Brain pericyte (primary cell): ENCODE measurements around the gene TSN.

Source experiments
- DNase-seq: peaks from one replicate; pipeline ENCODE4 v3.0.0-alpha.2; 2012; ENCODE audit warnings: low read depth, low spot score

The TSN gene

DNA sequence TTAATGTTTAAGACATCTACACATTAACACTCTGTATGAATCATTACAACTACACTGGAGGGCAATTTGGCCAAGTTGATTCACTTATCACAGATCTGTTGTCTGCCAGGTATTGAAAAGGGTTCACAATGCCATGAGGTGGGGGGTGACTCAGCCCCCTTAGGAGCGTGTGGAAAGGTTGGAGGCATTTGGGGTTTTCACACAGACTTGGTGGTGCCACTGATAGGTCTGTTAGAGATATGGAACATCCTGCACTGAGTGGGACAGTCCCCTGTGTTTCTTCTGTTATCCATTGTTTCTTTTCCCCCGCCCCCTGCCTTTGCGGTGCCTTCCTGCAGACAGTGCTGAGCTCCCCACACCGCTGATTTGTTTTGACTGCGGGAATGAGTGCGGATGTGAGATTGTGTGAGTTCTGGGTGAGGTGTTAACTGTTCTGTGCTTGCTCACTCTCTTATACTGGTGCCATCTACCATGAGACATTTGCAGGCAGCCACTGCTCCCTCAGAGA is 9.3 kb upstream of the TSN start:
- no peak for DNase-seq

DNA sequence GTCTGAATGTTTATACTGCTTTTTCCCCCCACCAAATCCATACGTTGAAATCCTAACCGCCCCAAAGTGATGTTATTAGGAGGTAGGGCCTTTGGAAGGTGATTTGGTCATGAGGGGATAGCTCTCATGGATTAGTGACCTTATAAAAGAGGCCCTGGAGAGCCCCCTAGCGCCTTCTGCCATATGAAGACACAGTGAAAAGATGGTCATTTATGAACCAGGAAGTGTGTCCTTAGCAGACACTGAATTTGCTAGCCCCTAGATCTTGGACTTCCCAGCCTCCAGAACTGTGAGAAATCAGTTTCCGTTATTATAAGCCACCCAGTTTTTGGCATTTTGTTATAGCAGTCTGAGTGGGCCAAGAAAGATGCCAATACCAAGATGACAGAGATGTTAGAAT is 7.2 kb upstream of the TSN start:
- DNase-seq: no peak

DNA sequence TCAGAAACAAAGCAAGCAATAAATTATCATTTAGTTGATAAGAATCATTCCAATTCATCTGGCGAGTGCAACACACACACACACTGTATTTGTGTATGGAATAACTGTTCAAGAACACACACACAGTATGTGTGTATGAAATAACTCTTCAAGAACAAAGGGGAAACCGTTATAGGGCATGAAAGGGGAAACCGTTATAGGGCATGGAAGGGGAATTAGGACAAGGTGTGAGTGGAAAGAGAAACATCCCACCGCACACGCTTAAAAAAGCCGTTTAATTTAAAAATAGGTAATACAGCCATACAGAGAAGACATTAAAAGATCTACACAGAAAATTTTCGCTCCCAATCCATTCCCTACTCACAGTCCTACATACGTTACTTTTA is 607 bp upstream of the TSN start:
- no peak for DNase-seq

DNA sequence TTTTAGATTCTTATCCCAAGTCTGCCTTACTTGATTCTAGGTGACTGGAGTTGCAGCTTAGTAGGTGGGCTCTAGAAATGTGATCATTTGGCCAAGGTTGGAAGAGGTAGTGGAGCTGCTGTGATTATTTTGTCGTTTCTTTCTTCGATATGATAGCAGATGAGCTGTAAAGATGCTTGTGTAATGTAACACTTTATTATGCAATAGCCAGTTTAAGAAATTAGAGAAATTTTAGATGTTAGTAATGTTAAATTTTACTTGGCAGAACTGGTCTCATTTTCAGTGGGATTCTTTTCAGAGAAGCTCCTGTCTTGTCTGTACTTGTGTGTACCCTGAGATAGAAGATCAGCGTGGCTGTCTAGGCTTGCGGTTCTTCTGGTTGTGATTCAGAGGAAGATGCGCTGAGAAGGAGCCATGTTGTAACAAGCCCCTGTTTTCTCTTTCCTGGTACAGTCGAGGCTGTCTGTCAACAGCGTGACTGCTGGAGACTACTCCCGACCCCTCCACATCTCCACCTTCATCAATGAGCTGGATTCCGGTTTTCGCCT is 9.3 kb downstream of the TSN start:
- DNase-seq: no peak

DNA sequence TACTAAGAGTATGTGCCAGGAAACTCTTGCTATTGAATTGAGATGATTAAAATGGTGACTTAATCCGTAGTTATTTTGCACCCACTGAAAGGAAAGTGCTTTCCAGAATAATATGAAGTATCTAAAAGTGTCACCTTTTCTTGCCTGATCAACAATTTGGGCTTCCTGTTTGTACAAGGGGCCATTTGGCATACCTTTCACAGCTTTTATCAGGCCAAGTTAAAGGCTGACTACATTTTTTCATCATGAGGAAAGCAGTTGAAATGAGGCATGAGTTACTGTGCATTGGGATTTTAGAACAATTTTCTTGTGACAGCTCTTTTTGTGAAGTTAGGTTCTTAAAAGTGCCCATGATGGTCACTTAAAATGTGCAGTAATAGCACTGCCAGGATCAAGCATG is 11.2 kb downstream of the TSN start:
- DNase-seq: no peak

DNA sequence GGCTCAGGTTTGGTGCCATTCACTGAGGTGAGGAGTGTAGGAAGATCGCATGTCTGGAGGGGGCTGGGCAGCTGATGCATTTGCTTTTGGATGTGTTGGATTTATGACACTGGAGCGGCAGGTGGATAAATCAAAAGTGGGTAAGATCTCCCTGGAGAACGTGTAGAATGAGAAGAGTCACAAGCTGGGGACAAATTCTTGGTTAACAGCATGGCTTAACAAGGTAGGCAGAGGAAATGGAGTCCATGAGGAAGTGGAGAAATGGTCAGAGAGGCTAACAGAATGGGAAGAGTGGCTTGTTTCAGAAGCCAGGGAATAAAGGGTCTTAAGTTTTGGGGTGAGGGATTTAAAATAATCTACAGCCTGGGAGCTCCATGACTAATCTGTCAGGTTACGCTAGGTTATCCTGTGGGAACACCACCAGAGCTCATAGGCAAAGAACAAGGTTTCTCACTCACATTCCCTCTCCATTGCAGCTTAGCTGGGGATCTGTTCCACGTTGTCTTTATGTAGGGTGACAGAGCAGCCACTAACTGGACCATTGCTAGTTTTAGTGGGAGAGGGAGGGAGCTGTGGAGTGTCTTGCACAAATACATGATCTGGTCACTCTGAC is 12.8 kb downstream of the TSN start:
- no peak for DNase-seq

DNA sequence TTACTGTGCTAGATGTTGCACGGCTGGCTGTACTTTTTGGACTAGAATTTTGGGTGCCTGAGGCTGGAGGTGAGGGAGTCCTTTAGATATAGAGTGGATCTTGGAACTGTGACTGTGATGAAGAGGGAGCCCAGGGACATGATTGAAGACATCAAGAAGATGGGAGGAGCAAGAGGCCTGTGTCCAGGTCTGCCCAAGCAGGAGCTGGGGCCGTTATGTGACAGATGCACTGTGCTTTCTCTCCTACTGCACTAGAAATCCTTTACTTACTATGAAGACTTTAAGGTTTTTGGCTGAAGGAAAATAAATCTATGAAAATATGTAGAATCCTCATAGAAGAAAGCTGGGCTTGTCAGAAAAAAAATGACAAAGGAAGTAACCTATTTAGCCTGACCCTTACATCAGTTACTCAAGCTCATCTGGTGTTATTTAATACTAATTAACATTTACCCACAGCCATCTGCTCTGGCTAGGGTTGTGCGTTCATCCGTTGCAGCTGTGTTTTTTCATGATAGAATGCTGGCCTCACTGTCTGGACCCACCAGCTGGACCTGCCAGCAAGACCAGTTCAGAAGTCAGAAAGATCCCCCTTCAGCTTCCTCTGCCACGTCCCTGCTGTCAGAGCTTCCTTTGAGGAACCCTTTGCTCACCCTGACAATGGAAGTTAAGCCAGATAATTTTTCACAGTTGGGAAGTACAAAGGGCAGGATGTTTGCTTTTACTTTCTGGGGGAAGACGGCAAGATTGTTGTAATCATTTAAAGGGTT is 16.7 kb downstream of the TSN start:
- DNase-seq: no peak

DNA sequence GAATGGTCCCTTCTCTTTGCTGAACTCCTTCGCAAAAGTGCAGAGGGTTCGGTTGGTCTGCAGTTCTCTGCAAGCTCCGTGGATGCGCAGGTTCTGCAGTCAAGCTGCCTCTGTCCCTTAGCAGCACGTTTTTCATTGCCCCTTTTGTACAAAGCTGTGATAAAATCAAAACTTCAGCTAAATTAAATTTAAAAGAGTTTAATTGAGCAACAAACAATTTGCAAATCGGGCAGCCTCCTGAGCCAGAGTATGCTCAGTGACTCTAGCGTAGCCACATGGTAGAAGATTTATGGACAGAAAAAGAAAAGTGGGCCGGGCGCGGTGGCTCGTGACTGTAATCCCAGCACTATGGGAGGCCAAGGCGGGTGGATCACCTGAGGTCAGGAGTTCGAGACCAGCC is 18.8 kb downstream of the TSN start:
- DNase-seq: no peak

DNA sequence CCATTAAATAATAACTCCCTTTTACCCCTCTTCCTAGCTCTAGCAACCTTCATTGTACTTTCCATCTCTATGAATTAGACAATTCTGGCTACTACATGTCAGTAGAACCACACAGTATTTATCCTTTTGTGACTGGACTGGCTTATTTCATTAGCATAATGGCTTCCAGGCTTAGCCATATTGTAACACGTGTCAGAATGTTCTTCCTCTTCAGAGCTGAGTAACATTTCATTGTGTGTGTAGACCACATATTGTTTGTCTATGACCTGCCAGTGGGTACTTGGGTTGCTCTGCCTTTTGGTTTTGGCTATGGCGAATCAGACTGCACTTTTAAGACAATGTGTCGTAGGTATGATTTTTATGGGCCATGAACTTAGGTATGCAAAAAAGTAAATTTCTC is 20.9 kb downstream of the TSN start:
- no peak for DNase-seq

DNA sequence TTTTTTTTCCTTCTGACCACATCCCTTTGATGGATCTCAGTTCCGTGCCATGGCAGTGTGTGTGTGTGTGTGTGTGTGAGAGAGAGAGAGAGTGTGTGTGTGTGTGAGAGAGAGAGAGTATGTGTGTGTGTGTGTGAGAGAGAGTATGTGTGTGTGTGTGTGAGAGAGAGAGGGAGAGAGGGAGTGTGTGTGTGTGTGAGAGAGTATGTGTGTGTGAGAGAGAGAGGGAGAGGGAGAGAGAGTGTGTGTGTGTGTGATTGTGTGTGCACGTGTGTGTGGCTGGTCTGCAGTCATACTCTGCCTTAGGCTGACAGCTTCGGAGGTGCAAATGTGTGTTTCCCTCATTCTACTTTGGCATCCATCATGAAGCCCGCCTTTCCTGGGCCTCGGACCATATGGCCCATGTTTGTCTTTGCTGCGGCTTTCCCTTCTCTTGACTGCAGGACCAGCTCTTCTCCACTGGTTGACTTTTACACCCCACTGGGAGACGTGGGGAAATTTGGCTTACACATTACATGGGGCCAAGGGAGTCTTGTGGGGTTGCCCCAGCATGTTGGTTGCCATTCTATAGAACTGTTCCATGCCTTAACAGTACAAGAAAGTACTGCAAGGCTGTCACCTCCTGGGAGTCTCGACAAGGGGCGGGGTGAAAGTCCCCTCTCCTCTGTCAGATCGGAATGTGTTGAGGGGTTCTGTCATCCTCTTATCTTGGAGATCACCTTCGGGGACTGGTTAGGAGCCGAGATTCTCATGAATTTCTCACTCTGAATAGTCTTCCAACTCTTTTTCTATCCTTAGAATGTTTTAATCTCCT is 21.6 kb downstream of the TSN start:
- DNase-seq: no peak

DNA sequence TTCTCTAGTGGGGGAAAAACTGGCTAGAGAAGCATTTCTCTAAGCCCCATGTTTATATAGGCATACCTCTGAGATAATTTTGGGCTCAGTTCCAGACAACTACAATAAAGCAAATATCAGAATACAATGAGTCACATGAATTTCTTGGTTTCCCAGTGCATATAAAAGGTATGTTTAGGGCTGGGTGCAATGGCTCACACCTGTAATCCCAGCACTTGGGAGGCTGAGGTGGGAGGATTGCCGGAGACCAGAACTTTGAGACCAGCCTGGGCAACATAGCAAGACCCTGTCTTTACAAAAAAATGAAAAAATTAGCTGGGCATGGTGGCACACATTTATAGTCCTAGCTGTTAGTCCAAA is 22.2 kb downstream of the TSN start:
- DNase-seq: no peak

DNA sequence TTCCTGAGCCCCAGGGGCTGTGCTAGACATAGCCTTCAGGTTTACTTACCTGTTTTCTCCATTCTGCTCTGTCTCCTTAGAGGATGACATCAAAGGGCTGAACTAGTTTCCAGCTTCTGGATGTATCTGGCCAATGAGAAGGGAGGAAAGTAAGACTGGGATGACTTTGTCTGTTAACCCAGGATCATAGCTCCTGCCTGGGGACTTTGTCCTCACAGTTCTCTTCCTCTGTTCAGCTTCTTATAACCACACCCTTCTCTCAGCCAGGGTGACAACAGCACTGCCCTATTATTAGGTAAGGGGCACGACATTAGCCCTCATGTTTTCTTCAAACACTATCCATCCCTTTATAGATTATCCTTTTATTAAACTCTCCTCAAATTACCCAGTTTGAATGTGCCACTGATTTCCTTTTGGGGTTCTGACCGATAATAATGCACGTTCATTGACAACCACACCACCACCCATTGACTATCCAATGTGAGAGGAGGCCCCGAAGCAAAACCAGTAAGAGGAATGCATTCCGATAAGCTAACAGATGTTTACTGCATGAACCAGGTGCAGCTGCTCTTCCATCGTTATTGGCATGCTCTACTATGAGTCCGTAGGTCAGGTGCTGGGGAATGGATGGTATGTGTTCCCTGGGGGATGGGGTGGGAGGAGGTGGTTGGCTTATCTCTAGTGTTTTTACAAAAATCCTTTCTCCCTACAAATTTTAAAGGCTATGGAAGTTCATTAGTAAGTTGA is 23.5 kb downstream of the TSN start:
- no peak for DNase-seq

DNA sequence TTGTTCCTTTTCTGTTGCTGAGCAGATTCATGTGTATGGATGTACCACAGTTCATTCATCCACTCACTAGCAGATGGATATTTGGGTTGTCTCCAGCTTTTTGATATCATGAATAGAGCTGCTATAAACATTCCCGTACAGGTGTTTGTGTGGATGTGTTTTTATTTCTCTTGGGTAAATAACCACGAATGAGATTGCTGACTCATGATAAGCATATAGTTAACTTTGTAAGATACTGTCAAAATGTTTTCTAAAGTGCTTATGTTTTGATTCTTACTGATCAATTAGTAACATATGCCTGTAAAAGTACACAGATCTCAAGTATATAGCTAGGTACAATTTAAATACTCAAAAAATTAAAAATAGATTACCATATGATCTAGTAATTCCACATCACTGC is 27.7 kb downstream of the TSN start:
- DNase-seq: no peak

DNA sequence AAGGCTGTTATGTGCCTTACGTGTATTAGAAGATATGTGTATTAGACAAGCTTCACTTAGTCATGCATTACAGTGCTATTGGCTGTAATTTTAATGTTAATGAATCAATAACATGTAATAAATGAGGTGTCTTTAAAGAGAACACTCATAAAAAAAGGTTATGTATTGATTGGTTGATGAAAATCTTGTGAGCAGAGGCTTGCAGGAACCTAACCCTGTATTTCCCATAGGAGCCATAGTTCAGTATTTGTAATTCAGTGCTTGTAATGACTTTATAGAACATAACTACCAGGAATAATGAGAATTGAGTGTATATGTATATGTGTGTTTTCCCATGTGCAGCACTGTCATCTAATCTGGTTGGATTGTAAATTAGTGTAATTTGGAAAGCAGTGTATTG is 33.2 kb downstream of the TSN start:
- DNase-seq: no peak

DNA sequence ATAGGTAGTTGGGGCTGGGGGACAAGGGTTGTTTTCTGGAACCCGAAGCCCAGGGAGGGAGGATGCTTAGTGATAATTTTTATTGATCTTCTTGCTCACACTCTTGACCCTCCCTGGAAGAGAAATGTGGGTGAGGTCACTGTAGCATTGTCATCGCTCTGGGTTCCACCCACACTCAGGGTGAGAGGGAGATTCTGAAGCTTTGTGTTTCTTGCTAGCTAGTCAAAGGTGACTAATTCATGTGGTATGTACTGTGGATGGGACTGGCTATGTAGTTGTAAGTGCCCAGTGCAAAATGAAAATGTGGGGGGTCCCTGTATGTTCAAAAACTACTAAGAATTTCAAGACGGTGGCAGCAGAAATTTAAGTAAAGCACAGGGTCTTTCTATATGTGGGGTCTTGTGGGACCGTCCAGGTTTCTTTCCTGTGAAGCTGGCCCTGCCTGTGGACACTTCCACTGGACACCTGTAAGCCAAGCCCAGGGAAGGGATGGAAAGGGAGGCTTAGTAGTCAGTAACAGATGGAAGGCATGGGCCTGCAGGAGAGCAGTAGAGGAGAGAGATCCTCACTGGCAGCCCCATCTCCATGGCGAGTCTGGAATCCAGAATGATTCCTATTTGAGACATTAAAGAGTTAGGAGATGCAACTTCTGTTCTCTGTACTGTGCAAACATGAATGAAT is 35.0 kb downstream of the TSN start:
- no peak for DNase-seq

DNA sequence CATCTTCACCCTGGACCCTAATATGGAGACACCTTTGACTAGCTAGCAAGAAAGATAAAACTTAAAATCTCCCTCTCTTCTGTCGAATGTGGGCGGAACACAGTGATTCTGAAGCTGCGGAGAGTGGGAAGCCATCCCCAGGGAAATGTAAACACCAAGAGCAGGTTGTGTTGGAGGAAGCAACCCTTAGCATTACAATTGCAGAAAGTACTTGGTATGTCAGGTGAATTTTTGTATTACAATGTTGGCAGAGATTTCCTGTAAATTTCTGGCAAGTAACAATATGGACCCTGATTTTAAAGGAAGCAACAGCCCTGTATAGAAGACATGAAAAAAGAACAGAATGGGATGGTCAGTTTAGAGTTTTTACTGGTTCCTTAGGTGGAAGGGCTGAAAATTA is 35.8 kb downstream of the TSN start:
- no peak for DNase-seq

DNA sequence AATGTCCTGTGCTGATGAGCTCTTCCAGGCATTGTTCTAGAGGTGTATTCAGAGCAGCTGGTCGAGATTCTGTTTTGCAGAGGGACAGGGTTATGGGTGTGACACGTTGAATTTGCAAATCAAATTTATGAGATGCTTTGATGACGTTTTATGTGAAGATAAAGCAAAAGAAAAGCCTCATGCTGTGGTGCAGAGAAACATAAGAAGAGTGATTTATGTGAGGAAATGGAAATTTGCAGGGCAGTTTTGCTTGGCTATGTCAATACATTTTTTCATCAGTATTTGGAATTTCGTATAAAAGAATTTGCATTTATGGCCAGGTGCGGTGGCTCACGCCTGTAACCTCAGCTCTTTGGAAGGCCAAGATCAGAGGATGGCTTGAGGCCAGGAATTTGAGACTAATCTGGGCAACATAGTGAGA is 36.4 kb downstream of the TSN start:
- DNase-seq: no peak

DNA sequence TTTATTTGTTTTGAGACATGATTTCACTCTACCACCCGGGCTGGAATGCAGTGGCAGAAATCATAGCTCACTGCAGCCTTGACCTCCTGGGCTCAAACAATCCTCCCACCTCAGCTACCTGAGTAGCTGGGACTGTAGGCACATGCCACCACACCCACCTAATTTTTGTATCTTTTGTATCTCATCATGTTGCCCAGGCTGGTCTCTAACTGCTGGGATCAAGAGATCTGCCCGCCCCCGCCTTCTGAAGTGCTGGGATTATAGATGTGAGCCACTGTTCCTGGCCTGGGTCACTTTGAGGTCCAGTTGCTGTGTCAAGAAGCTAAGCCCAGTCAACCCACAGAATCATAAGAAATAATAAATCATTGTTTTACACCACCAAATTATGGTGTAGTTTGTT is 38.4 kb downstream of the TSN start:
- no peak for DNase-seq

DNA sequence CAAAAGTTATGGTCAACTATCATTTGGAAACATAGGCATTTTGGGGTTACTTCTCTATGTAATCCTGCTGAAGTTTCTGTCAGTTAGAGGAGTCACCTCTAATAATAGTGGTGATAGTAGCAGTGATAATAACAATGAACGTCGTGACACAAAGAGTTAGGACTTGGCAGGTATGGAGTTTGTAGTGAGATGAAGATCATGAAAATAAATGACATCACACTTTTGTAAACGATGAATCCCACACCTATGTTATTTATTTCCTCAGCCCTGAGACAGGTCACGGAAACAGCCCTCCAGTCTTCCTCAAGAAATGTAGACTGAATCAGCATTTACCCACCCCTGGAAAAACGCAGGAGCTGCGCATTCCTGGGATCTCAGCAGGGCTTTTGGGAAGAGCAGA is 38.8 kb downstream of the TSN start:
- DNase-seq: no peak

DNA sequence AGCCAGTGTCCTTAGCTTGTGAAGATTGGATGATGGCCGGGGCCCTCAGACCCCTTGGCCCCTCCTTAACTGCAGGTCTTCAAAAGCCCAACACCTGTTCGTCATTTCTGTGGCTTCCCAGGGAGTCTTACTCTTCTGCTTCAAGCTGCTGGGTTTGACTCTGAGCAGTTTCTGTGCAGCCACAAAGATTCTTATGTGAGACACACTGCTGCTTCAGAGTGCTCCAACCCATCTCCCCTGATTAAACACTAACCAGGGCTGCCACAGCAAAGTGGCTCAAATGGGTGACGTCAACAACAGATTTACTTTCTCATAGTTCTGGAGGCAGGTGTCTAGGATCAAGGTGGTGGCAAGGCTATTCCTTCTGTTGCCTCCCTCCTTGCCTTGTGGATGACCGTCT is 40.8 kb downstream of the TSN start:
- no peak for DNase-seq

DNA sequence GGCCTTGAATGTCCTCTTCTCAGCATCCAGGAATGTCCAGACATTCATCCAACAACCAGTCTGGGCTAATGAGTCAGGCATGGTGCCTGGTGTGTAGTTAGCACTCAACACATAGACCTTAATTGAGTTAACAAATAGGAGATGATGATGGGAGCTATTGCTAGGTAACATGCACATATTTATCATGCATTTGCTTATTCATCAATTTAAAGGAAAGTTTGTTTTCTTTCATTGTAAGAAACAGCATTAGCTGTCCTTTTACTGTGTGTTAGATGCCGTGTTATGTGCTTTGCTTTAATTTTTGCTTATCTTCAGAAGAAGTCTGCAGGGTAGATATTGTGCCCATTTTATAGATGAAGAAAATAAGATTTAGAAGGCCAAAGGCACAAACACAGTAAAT is 43.2 kb downstream of the TSN start:
- no peak for DNase-seq
